ENCODE results near the gene SEBOX. TPM values are rescaled to one million over a fixed set of nuclear protein-coding genes. Genes with fewer than 3 reads are reported as not detected.

SEBOX gene
- total and polyA plus RNA-seq, 2 donors (not counting 1 experiment from before 2014, with no cell fraction given): not detected

DNA sequence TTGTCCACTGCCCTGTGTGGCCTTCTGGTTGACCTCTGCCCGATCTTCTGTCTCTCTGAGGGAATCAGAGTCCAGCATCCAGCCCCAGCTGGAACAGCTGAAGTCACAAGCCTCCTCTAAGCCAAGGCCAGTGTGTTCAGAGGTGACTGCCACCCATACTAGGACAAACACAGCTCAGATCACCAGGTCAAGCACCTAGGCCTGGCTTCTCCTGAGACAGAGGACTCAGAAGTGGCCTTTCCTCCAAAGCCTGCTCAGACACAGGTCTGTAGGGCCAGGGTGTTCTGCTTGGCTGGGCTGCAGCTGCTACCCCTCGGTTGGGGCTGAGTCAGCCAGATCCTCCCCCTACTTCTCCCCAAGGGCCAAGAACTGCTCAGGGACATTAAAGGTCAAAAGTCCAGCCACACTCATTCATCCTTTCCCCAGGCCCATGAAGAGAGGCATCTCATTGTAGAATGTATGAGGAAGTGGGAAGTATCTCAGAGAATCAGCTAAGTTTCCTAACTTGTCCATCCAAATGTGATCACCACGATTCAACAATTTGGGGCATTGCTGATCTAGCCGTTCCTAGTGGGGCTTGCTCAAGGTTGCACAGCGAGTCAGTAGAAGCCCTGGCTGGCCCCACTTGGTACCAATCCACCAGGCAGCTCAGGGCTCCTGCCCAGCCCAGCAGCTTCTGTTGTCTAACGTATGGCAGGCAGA is 33.4 kb upstream of the SEBOX start:
- Mint-ChIP-seq H3K27ac (peak overlapping the region; percentile 4), H3K4me1 (peaks cover 3% of the 10 kb centered on the region), H3K4me3 (no peak overlapping the region), H3K9me3 (ENCODE audit: insufficient read depth) (no peaks in the 10 kb centered on the region), H3K27me3 (no peaks in the 10 kb centered on the region)
- no peak for DNase-seq
- ChIA-PET CTCF (no interaction called here), POLR2A (no interaction called here)
- Histone ChIP-seq H3K27ac (ENCODE audit: low read length in 2 of 2) (no peak overlapping the region), H3K9ac (ENCODE audit: low read length) (no peak overlapping the region), H2AFZ (ENCODE audit: insufficient read depth, low read depth, low read length, poor library complexity, severe bottlenecking) (no peak overlapping the region), H3K9me3 (ENCODE audit: control extremely low read depth in 1 of 3, control insufficient read depth in 2 of 3, insufficient read depth in 1 of 3, low read length in 2 of 3) (no peaks in the 10 kb centered on the region), H3K79me2 (ENCODE audit: control insufficient read depth, insufficient read depth, low read length) (no peaks in the 10 kb centered on the region), H4K20me1 (ENCODE audit: control insufficient read depth, insufficient read depth, low read length, poor library complexity, severe bottlenecking) (no peaks in the 10 kb centered on the region), H3K4me1 (ENCODE audit: control insufficient read depth in 2 of 2, insufficient read depth in 2 of 2, low read length in 2 of 2) (no peaks in the 10 kb centered on the region), H3K27me3 (replicated peaks in 1 of 4; ENCODE audit: control extremely low read depth in 1 of 4, control insufficient read depth in 3 of 4, insufficient read depth in 4 of 4, low read length in 3 of 4) (no peaks in the 10 kb centered on the region), H3K4me3 (ENCODE audit: control extremely low read depth in 1 of 5, extremely low read depth in 1 of 5, insufficient read depth in 1 of 5, low read depth in 2 of 5, low read length in 4 of 5) (no peak overlapping the region), H3K4me2 (replicated peaks; ENCODE audit: low read depth, low read length, poor library complexity, severe bottlenecking) (no peak overlapping the region), H3K36me3 (replicated peaks in 1 of 2; ENCODE audit: control extremely low read depth in 1 of 2, control insufficient read depth in 1 of 2, extremely low read depth in 1 of 2, insufficient read depth in 2 of 2, low read length in 1 of 2) (peaks cover 0 to 7% of the 10 kb centered on the region in 2 experiments)
- TF ChIP-seq EZH2 (IDR thresholded peaks at IDR 0.05; ENCODE audit: borderline replicate concordance, insufficient read depth, low read depth, low read length, poor library complexity, severe bottlenecking): no peak
- TF ChIP-seq, protein P1, sequence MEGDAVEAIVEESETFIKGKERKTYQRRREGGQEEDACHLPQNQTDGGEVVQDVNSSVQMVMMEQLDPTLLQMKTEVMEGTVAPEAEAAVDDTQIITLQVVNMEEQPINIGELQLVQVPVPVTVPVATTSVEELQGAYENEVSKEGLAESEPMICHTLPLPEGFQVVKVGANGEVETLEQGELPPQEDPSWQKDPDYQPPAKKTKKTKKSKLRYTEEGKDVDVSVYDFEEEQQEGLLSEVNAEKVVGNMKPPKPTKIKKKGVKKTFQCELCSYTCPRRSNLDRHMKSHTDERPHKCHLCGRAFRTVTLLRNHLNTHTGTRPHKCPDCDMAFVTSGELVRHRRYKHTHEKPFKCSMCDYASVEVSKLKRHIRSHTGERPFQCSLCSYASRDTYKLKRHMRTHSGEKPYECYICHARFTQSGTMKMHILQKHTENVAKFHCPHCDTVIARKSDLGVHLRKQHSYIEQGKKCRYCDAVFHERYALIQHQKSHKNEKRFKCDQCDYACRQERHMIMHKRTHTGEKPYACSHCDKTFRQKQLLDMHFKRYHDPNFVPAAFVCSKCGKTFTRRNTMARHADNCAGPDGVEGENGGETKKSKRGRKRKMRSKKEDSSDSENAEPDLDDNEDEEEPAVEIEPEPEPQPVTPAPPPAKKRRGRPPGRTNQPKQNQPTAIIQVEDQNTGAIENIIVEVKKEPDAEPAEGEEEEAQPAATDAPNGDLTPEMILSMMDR (IDR thresholded peaks at IDR 0.05): no peak
- intact Hi-C loops (cut with micrococcal nuclease): no loop called here
- 66% methylated on average over 5 of the region's 6 CpGs for WGBS (ENCODE audit: insufficient coverage)
- ATAC-seq (ENCODE audit: low read depth): no peak

DNA sequence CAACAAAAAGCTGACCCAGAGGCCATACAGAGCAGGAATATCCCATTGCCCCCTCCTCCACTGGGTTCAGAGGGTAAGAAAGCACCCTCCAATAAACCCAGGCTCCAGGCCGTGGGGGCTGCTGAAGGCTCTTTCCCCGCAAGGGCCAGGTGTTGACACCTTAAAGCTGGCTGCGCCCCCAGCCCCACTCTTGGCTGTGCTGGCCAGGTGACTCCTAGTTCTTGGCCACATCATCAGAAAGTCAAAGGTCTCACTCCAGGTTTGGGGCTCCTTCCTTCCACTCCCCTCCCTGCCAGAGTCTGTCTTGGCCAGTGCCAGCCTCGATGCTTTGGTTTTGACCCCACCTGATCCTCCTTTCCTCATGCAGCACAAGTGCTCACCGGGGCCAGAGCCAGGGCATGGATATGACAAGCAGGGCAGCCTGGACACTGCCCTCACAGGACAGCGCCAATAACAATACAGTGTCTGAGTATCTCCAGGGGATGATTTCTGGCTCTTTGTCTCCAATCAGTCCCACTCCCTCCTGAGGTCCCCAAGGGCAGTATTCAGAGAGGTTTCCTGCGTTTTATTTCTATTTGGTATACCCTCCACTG is 32.8 kb upstream of the SEBOX start:
- Histone ChIP-seq H3K36me3 (replicated peaks in 1 of 2; ENCODE audit: control extremely low read depth in 1 of 2, control insufficient read depth in 1 of 2, extremely low read depth in 1 of 2, insufficient read depth in 2 of 2, low read length in 1 of 2) (peaks cover 0 to 10% of the 10 kb centered on the region in 2 experiments), H3K9ac (ENCODE audit: low read length) (no peak overlapping the region), H3K27me3 (replicated peaks in 1 of 4; ENCODE audit: control extremely low read depth in 1 of 4, control insufficient read depth in 3 of 4, insufficient read depth in 4 of 4, low read length in 3 of 4) (no peaks in the 10 kb centered on the region), H3K4me1 (ENCODE audit: control insufficient read depth in 2 of 2, insufficient read depth in 2 of 2, low read length in 2 of 2) (no peaks in the 10 kb centered on the region), H3K79me2 (ENCODE audit: control insufficient read depth, insufficient read depth, low read length) (no peaks in the 10 kb centered on the region), H3K9me3 (ENCODE audit: control extremely low read depth in 1 of 3, control insufficient read depth in 2 of 3, insufficient read depth in 1 of 3, low read length in 2 of 3) (no peaks in the 10 kb centered on the region), H4K20me1 (ENCODE audit: control insufficient read depth, insufficient read depth, low read length, poor library complexity, severe bottlenecking) (no peaks in the 10 kb centered on the region), H3K4me3 (ENCODE audit: control extremely low read depth in 1 of 5, extremely low read depth in 1 of 5, insufficient read depth in 1 of 5, low read depth in 2 of 5, low read length in 4 of 5) (no peak overlapping the region), H3K27ac (ENCODE audit: low read length in 2 of 2) (no peak overlapping the region), H3K4me2 (replicated peaks; ENCODE audit: low read depth, low read length, poor library complexity, severe bottlenecking) (no peak overlapping the region), H2AFZ (ENCODE audit: insufficient read depth, low read depth, low read length, poor library complexity, severe bottlenecking) (no peak overlapping the region)
- no peak overlapping the region for H3K4me3 Mint-ChIP-seq
- DNase-seq (no peak), ATAC-seq (ENCODE audit: low read depth) (no peak)
- POLR2A ChIA-PET: no interaction called here
- CTCF ChIA-PET: no interaction called here
- H3K9me3 Mint-ChIP-seq (ENCODE audit: insufficient read depth): no peaks in the 10 kb centered on the region
- intact Hi-C loops (cut with micrococcal nuclease): no loop called here
- TF ChIP-seq, protein P1 (IDR thresholded peaks at IDR 0.05): no peak
- TF ChIP-seq EZH2 (IDR thresholded peaks at IDR 0.05; ENCODE audit: borderline replicate concordance, insufficient read depth, low read depth, low read length, poor library complexity, severe bottlenecking): no peak
- H3K27me3 Mint-ChIP-seq: no peaks in the 10 kb centered on the region
- H3K4me1 Mint-ChIP-seq: peaks cover 3% of the 10 kb centered on the region
- no peak overlapping the region for H3K27ac Mint-ChIP-seq
- WGBS (ENCODE audit: insufficient coverage): 87% methylated on average over 7 of the region's 7 CpGs

Data from B cell (primary cell).